Right cardiac atrium (tissue), 5 donors: ENCODE data around the gene RIPOR3. TPM values are rescaled to one million over a fixed set of nuclear protein-coding genes. Genes with fewer than 3 reads are reported as not detected.
A peak's percentile ranks its signal among the peaks of the same experiment; 100 is the strongest.

Experiments
- ATAC-seq, 2 donors: fragments of 200-7000 bp; cut with Tn5 transposase; one replicate each; pipeline versions ENCODE4 v1.8.0 to v1.9.1; 2020; ENCODE audit warnings: moderate library complexity in 2 of 2, mild to moderate bottlenecking in 1 of 2
- DNase-seq, 3 donors: peaks; one replicate each; pipeline ENCODE4 v3.0.0-alpha.2; 2020
- H3K27ac ChIP-seq: one replicate; pipeline ENCODE4 v1.5.1; 2013; ENCODE audit warnings: mild to moderate bottlenecking, low read length, control low read depth, moderate library complexity
- H3K27me3 ChIP-seq: one replicate; pipeline ENCODE4 v1.6.1; 2013; ENCODE audit not compliant: control insufficient read depth, insufficient read depth
- H3K4me1 ChIP-seq: one replicate; pipeline ENCODE4 v1.6.1; 2013; ENCODE audit warnings: low read length; ENCODE audit not compliant: control insufficient read depth, insufficient read depth
- H3K4me3 ChIP-seq: one replicate; pipeline ENCODE4 v1.5.1; 2013; ENCODE audit warnings: low read length, control low read depth
- H3K9me3 ChIP-seq: one replicate; pipeline ENCODE4 v1.6.1; 2013; ENCODE audit warnings: low read length; ENCODE audit not compliant: control insufficient read depth
- WGBS: extraction: QIAGEN DNeasy Blood & Tissue Kit; methylation state at CpG from one replicate; pipeline ENCODE4 v1.1.7; 2013; 5-methylcytosine and 5-hydroxymethylcytosine counted together
- intact Hi-C, 4 donors: fragments of 100-400 bp; cut with DNase I; formaldehyde crosslinking; loops; one replicate each; pipeline versions ENCODE4 v1.11.0 to v1.14.0; 2022 to 2023
- polyA plus RNA-seq: library from polyadenylated mRNA; stranded (reverse); fragments of 200-250 nt; gene quantifications from one replicate; pipeline ENCODE4 v1.2.3, GENCODE V29; 2013
- total RNA-seq, 4 donors: library from RNA; stranded (reverse); fragmentation: NEBNext Ultra II Directional; extraction: Animal tissue kit (Norgen Biotek cat#: 25700); gene quantifications; one replicate each; pipeline ENCODE4 v1.2.1, GENCODE V29; 2021
- donor health status: healthy with polysubstance abuse.
- donor health status: DM: no; HTN: yes; CAD: no.
- donor health status: DM: no; HTN: no; CAD: no.
- donor health status: DM: no; HTN: yes; CAD: no; lungs with severe emphysema.
- donor health status: DM: yes; HTN: yes; CAD: no.

Gene RIPOR3
- total and polyA plus RNA-seq, 5 donors = 2.1 to 12.9 (median 3.5) TPM

DNA sequence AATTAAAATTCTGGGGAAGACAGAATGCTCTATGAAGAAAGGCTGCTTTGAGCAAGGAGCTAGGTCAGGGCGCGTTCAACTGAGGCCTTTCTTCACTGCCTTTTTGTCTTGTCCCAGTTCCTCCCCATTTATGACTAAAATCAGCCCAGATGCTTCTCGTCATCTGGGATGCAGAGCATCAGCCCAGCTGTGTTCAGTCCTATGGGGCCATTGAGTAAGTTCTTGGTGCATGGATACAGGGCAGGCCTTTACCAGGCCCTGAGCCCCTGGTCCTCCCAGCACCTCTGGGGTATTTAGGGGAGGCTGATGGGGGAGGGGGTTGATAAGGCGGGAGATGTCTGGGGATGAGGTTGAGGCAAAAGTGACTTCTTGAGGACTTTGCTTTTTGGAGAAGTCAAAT lies 125.5 kb downstream of the RIPOR3 start:
- ATAC-seq (no peak), DNase-seq (no peak)
- H3K27me3 ChIP-seq = no peaks in the 10 kb centered on the region
- H3K27ac ChIP-seq = no peak overlapping the region
- H3K4me1 ChIP-seq = peaks cover 8% of the 10 kb centered on the region
- WGBS = 88% methylated on average over 4 of the region's 4 CpGs
- no peak overlapping the region for H3K4me3 ChIP-seq
- no peaks in the 10 kb centered on the region for H3K9me3 ChIP-seq
- intact Hi-C loops = no loop called here

DNA sequence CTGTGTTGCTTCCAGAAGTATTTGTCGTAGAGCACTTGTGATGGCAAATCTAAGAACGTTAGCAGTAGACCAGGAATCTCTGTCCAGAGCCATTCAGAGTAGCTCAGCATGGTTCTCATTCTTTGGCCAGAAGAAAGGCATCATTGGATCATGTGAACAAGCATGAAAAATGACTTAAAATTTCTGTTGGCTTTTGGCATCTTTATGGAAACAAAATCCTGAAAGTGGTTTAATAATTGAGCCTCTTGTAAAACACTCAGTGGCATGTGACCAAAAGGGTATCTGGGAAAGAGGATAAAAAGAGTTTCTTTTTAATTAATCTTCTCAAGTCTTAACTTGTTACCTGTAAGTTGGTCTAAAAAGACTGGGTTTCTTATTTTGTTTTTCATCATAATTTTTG lies 126.0 kb downstream of the RIPOR3 start:
- Histone ChIP-seq H3K4me3 (no peak overlapping the region), H3K27me3 (no peaks in the 10 kb centered on the region), H3K4me1 (peaks cover 9% of the 10 kb centered on the region), H3K27ac (no peak overlapping the region), H3K9me3 (no peaks in the 10 kb centered on the region)
- DNase-seq (no peak), ATAC-seq (no peak)
- 81% methylated on average over 2 of the region's 2 CpGs for WGBS
- intact Hi-C loops = no loop called here

DNA sequence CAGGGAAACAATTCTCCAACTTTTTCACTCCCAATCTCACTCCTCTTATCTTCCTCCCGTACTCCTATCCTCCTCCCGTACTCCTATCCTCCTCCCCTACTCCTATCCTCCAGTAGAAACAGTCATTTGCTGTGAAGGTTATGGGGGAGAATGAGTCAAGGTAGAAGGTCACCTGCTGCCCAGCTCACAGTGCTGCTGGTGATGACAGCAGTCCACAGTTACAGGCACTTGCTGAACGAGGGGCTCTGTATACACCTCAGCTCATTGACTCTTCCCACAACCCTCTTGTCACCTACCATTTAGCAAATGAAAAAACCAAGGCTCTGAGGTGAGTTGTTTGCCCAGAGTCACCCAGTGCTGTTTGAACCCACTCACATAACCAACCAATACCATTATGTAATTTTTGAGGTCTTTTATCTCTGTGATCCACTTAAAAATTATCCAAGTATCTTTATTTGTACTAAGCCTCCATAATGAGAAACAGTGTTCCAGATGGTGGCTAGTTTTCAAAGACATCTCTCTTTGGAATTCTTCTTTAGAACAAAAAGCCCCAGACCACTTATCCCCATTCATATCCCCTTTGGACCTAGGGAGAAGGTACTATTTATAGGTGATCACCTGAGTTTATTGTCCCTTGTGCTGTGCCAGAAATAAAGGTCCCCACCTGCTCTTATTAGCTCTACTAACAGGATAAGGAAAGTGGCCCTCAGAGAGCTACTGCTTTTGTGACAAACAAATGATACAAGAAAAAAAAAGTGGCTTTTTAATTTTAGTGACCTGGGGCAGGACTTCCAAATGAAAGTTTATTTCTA lies 128.0 kb downstream of the RIPOR3 start:
- WGBS = 72% methylated on average over 3 of the region's 3 CpGs
- no peaks in the 10 kb centered on the region for H3K27me3 ChIP-seq
- H3K27ac ChIP-seq = no peak overlapping the region
- H3K4me3 ChIP-seq = no peak overlapping the region
- no peak for DNase-seq
- intact Hi-C loops = no loop called here
- no peak for ATAC-seq
- H3K9me3 ChIP-seq = no peaks in the 10 kb centered on the region
- peaks cover 12% of the 10 kb centered on the region for H3K4me1 ChIP-seq

DNA sequence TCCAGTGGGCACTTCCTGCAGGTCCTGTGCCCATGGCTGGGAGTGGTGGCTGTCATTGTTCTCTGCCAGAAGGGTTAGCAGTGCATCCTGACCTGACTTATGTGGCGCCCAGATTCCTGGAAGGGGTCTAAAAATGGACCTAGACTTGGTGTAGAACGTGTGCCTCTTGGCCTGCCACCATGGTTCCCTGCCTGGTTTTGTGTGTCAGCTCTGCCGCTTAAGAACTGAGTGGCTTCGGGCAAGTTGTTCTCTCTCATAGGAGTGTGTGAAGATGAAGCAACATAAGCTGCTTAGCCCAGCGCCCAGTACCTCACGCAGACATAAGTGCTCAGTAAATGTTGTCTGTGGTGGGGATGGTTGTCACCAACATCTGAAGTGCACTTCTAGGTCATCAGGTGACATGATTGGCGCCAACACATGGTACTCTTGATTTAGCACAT lies 129.1 kb downstream of the RIPOR3 start:
- Histone ChIP-seq H3K9me3 (no peaks in the 10 kb centered on the region), H3K27me3 (no peaks in the 10 kb centered on the region), H3K4me1 (peaks cover 12% of the 10 kb centered on the region), H3K4me3 (no peak overlapping the region), H3K27ac (no peak overlapping the region)
- DNase-seq = no peak
- peak; percentile 47 to 73 for ATAC-seq
- WGBS = 81% methylated on average over 7 of the region's 7 CpGs
- intact Hi-C loops = no loop called here

DNA sequence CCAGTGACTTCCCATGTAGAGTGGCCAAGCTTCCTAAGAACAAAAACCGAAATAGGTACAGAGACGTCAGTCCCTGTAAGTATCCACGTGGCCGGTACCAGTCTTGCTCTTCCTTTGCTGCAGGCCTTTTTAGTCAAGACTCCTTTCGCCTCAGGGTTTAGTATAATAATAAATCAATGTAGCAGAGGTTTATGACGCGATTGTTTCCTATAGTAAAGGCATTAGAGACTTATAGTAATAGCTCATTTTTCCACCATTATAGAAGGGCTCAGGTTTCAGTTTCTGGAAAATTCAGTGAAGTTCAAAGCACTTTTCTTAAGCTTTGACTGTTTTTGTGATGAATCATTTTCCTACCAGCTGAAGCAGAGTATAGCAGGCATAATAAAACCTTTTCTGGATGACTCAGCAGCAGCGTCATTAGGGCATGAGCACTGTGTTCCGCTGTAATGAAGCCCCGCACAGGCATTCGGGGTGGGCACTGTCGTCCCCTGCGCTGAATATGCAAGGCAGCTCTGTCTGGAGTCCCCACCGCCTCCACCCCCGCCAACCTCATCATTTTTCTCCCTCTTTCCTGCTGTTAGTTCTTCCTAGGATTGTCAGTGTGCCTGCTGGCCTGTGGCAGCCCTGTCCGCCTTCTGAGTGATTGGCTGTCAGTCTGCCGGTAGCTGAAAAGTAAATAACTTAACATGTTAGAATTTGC lies 129.8 kb downstream of the RIPOR3 start:
- WGBS = 89% methylated on average over 17 of the region's 17 CpGs
- H3K4me1 ChIP-seq = peaks cover 12% of the 10 kb centered on the region

DNA sequence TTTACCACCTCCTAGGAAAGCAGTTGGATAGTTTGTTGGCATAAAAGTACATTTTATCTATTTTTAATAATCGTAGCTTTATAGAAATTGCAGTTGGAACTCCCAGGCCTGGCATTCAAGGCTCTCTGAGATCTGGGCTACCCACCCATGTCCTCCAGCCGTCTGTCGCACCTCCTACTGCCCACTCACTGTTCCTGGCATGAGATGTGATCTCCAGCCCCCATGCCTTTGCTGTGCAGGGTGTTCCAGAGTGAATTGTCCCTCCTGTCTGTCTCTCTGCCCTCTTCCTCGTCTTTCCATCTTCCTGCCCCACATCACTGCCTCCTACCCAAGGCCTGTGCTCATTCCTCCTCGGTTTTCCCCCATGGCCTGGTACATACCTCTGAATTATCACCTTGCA lies 130.5 kb downstream of the RIPOR3 start:
- peaks cover 12% of the 10 kb centered on the region for H3K4me1 ChIP-seq
- DNase-seq (no peak), ATAC-seq (peak in 1 of 2 donors; percentile 34)
- H3K9me3 ChIP-seq = no peaks in the 10 kb centered on the region
- 71% methylated on average over 5 of the region's 5 CpGs for WGBS
- H3K27ac ChIP-seq = no peak overlapping the region
- no peaks in the 10 kb centered on the region for H3K27me3 ChIP-seq
- H3K4me3 ChIP-seq = no peak overlapping the region
- intact Hi-C loops = no loop called here

More for the DNA sequence above, 129.8 kb downstream of the RIPOR3 start:
- intact Hi-C loops = no loop called here
- no peaks in the 10 kb centered on the region for H3K9me3 ChIP-seq
- H3K27me3 ChIP-seq = no peaks in the 10 kb centered on the region
- ATAC-seq (peak in 1 of 2 donors; percentile 31), DNase-seq (no peak)
- H3K4me3 ChIP-seq = no peak overlapping the region
- H3K27ac ChIP-seq = no peak overlapping the region

DNA sequence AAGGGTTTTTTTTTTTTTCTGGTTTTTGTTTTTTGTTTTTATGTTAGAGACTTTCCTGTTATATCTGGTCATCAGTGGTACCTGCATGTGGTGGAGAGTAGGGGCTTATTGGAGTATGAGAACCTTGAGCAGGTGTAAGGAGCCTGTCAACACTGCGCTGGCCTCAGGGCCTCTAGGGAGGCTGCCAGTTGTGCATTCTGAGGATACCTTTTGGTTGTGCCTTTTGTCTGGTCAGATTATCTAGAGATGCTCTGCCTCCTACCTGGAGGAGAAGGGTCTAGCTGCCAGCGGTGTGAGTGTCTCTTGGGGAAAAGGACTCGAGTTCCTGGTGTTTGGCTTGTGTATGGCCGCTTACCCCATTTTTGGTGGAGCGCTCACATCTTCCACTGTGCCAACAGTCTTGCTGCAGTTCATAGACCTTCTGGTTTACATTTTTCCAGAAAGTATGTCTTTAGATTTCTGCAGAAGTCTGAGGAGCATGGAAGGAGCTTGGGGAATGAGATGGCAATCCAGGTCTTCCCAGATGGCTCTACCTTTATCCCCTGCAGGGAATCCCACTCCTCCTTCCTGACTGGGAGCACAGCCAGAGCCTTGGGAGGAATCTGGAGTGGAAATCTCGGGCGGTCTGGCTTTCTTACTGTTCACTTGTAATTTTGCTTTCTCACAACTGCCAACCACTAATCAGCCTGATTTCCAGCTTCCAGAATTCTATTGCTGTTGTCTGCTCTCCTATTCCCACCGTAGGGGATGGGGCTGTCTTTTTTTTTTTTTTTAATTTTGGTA lies 131.3 kb downstream of the RIPOR3 start:
- DNase-seq (no peak), ATAC-seq (no peak)
- intact Hi-C loops = no loop called here
- Histone ChIP-seq H3K4me1 (peaks cover 13% of the 10 kb centered on the region), H3K27me3 (no peaks in the 10 kb centered on the region), H3K9me3 (no peaks in the 10 kb centered on the region), H3K27ac (no peak overlapping the region), H3K4me3 (no peak overlapping the region)
- WGBS = 73% methylated on average over 8 of the region's 8 CpGs

DNA sequence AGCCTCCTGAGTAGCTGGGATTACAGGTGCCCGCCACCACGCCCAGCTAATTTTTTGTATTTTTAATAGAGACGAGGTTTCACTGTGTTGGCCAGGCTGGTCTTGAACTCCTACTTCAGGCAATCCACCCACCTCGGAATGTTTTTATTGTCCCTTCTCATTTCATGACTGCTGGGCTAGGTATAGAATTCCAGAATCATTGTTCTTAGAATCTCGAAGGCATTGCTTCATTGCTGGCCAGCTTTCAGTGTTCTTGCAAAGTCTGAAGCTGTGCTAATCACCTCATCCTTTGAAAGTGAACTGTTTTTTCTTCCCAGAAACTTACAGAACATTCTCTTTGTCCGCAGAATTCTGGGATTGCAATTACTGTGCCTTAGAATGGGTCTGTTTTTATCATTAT lies 132.2 kb downstream of the RIPOR3 start:
- 95% methylated on average over 6 of the region's 6 CpGs for WGBS
- DNase-seq = no peak
- intact Hi-C loops = no loop called here
- Histone ChIP-seq H3K27me3 (no peaks in the 10 kb centered on the region), H3K27ac (no peak overlapping the region), H3K4me1 (peaks cover 14% of the 10 kb centered on the region), H3K9me3 (no peaks in the 10 kb centered on the region), H3K4me3 (no peak overlapping the region)
- ATAC-seq = no peak

DNA sequence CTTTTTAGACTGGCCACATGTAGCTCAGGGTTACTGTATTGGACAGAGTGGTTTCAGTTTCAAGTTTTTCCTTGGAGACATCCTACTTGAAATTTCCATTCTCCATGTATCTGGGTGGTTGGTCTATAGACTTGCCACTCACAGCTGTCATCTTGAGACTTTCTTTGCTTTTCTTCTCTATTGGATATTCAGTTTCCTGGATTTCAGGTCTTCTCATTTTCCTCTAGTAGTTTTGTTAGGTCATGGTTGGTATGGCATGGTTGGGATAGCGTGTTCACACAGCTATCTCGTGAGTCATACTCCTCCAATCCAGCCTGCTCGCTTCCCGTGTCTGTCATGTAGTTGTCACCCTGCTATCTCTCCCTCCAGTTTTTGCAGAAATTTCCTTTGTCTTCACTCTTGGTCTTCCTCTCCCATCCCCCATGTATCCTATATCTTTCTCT lies 132.8 kb downstream of the RIPOR3 start:
- no peaks in the 10 kb centered on the region for H3K27me3 ChIP-seq
- WGBS = 55% methylated on average over 4 of the region's 4 CpGs
- no peaks in the 10 kb centered on the region for H3K9me3 ChIP-seq
- peak in 1 of 2 donors; percentile 52 for ATAC-seq
- intact Hi-C loops = no loop called here
- no peak overlapping the region for H3K4me3 ChIP-seq
- no peak overlapping the region for H3K27ac ChIP-seq
- DNase-seq = no peak
- peaks cover 16% of the 10 kb centered on the region for H3K4me1 ChIP-seq

DNA sequence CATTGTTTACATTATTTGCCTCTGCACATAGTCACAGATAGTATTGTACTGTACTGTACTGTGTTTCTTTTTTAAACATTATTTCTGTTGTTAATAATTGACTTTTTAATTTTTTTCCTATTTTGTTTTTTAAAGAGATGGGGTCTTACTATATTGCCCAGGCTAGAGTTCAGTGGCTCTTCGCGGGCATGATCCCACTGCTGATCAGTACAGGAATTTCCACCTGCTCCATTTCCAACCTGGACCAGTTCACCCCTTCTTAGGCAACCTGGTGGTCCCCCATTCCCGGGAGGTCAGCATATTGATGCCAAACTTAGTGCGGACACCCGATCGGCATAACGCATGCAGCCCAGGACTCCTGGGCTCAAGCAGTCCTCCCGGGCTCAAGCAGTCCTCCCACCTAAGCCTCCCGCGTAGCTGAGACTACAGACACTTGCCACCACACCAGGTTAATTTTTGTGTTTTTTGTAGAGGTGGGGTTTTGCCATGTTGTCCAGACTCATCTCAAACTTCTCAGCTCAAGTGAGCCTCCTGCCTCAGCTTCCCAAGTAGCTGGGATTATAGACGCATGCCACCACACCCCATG lies 133.7 kb downstream of the RIPOR3 start:
- no peaks in the 10 kb centered on the region for H3K27me3 ChIP-seq
- ATAC-seq (no peak), DNase-seq (no peak)
- no peak overlapping the region for H3K4me3 ChIP-seq
- no peak overlapping the region for H3K27ac ChIP-seq
- WGBS = 96% methylated on average over 11 of the region's 11 CpGs
- intact Hi-C loops = no loop called here
- no peaks in the 10 kb centered on the region for H3K9me3 ChIP-seq
- peaks cover 16% of the 10 kb centered on the region for H3K4me1 ChIP-seq
